GM18526 (cell line): ENCODE measurements around the gene THBS2.

Source experiments
- POLR2A ChIP-seq: IDR thresholded peaks from 3 replicates; pipeline ENCODE4 v1.6.1; 2011; ENCODE audit not compliant: insufficient read length; ENCODE audit errors: extremely low read depth

The THBS2 gene

GRCh38 chr6:169253337-169254238 is at the start of gene THBS2:
Gene THBS2 (minus strand): TSS chr6:169253846. CDS start chr6:169250784, 3,062 bp downstream.
- no peak for TF ChIP-seq POLR2A

GRCh38 chr6:169302716-169303115 is 49.1 kb upstream of the THBS2 start:
- no peak for TF ChIP-seq POLR2A

- TF ChIP-seq POLR2A = no peak
Measured at GRCh38 chr6:169302255-169302654, 48.6 kb upstream of the THBS2 start.

GRCh38 chr6:169300916-169301315 is 47.3 kb upstream of the THBS2 start:
- TF ChIP-seq POLR2A = no peak

GRCh38 chr6:169296622-169297021 is 43.0 kb upstream of the THBS2 start:
- no peak for TF ChIP-seq POLR2A

GRCh38 chr6:169296170-169296569 is 42.5 kb upstream of the THBS2 start:
- TF ChIP-seq POLR2A = no peak

- TF ChIP-seq POLR2A = no peak
Measured at GRCh38 chr6:169293196-169293595, 39.5 kb upstream of the THBS2 start.

- TF ChIP-seq POLR2A = no peak
Measured at GRCh38 chr6:169292338-169293124, 38.9 kb upstream of the THBS2 start.

GRCh38 chr6:169291646-169292337 is 38.1 kb upstream of the THBS2 start:
- TF ChIP-seq POLR2A = no peak

GRCh38 chr6:169291148-169291547 is 37.5 kb upstream of the THBS2 start:
- no peak for TF ChIP-seq POLR2A

- TF ChIP-seq POLR2A = no peak
Measured at GRCh38 chr6:169289619-169290339, 36.1 kb upstream of the THBS2 start.

GRCh38 chr6:169289257-169289618 is 35.6 kb upstream of the THBS2 start:
- TF ChIP-seq POLR2A = no peak

- no peak for TF ChIP-seq POLR2A
Measured at GRCh38 chr6:169288591-169288990, 34.9 kb upstream of the THBS2 start.

- TF ChIP-seq POLR2A = no peak
Measured at GRCh38 chr6:169287675-169288074, 34.0 kb upstream of the THBS2 start.

GRCh38 chr6:169286961-169287360 is 33.3 kb upstream of the THBS2 start:
- no peak for TF ChIP-seq POLR2A
